ENCODE results near the gene SHROOM2.
A peak's percentile ranks its signal among the peaks of the same experiment; 100 is the strongest.

SHROOM2 gene

DNA sequence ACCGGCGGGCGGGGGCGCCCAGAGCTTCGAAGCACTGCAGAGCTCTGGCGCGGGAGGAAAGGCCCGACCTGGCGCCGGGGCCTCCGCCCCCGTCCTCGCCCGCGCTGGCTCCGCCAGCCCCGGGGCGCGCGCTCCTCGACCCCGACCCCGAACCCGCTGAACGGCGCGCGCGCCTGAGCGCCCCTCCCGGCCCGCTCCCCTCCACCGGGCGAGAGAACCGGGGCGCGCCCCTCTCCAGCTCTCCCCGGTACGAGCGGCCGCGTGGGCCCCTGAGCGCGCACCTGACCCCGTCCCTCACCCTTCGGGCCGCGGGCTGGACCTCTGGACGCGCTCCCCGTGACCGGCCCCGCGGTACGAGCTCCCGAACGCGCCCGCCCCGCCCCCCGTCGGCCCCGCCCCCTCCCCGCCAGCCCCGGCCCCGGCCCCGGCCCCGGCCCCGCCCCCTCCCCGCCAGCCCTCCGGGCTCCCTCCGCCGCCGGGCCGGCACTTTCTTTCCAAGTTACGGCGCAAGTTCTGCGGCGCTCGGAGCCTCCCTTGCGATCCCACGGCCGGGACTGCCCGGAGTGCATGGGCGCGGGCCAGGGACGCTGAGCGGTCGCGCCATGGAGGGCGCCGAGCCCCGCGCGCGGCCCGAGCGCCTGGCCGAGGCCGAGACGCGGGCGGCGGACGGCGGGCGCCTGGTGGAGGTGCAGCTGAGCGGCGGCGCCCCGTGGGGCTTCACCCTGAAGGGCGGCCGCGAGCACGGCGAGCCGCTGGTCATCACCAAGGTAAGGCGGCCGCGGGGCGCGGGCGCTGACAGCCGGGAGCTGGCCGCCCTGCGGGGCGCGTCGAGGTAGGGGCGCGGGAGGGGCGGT lies at the start of gene SHROOM2:
Gene SHROOM2, plus strand, starts transcription at position 486 of the 854 bp plus-strand sequence. Its CDS starts 117 bp downstream, at position 603.
- Histone ChIP-seq H3K4me3 (ENCODE audit: low read length) (peak within 1 kb of the TSS; percentile 46), H3K27ac (ENCODE audit: low read depth, low read length) (no peak within 1 kb of the TSS), H3K27me3 (ENCODE audit: control insufficient read depth, insufficient read depth, low read length) (no peaks in the 10 kb centered on the region), H3K9ac (ENCODE audit: low read length) (no peak within 1 kb of the TSS), H3K4me1 (ENCODE audit: control insufficient read depth, insufficient read depth, low read length) (no peaks in the 10 kb centered on the region), H3K36me3 (ENCODE audit: control insufficient read depth, insufficient read depth, low read length) (no peaks in the 10 kb centered on the region)

GRCh38 chrX:9737363-9737762 lies 48.9 kb upstream of the SHROOM2 start:
- no peak overlapping the region for H3K9ac ChIP-seq (ENCODE audit: low read length)
- H3K4me1 ChIP-seq (ENCODE audit: control insufficient read depth, insufficient read depth, low read length) = no peaks in the 10 kb centered on the region
- no peaks in the 10 kb centered on the region for H3K27me3 ChIP-seq (ENCODE audit: control insufficient read depth, insufficient read depth, low read length)
- no peak overlapping the region for H3K27ac ChIP-seq (ENCODE audit: low read depth, low read length)
- H3K36me3 ChIP-seq (ENCODE audit: control insufficient read depth, insufficient read depth, low read length) = no peaks in the 10 kb centered on the region
- no peak overlapping the region for H3K4me3 ChIP-seq (ENCODE audit: low read length)

DNA sequence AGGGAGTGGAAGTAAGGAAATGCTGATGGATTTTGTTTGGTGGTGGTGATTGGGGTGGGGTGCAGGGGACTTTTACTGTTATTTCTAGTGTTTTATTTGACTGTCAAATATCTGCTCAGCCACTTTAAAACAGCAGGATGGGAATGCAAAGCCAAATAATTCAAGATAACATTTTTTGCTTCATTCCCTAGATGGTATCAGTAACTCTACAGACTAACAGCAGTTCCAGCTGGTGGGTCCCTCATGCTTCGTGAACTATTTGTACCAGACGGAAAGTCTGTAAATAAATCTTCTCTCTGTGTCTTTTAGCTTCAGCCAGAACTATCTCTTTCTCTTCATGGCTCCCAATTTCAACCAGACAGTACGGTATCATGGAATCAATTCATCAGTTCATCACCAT lies 48.1 kb upstream of the SHROOM2 start:
- no peaks in the 10 kb centered on the region for H3K36me3 ChIP-seq (ENCODE audit: control insufficient read depth, insufficient read depth, low read length)
- no peak overlapping the region for H3K4me3 ChIP-seq (ENCODE audit: low read length)
- H3K27me3 ChIP-seq (ENCODE audit: control insufficient read depth, insufficient read depth, low read length) = no peaks in the 10 kb centered on the region
- H3K4me1 ChIP-seq (ENCODE audit: control insufficient read depth, insufficient read depth, low read length) = no peaks in the 10 kb centered on the region
- no peak overlapping the region for H3K9ac ChIP-seq (ENCODE audit: low read length)
- H3K27ac ChIP-seq (ENCODE audit: low read depth, low read length) = no peak overlapping the region

DNA sequence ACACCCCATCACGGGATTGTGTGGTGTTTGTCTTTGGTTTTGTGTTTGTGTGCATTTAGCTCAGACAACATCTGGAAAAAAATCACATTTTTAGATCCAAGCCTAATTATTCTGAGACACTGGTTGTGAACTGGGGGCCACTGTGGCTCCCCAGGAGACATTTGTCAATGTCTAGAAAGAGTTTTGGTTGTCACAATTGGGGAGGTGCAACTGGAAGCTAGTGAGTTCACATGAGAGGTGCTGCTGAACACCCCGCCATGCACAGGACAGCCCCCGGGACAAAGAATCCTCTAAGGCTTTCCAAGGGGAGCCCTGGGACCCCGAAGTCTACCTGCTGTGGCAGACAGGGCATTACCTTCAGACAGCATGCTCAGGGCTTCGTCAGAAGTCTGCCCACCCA lies 47.1 kb upstream of the SHROOM2 start:
- Histone ChIP-seq H3K4me3 (ENCODE audit: low read length) (no peak overlapping the region), H3K4me1 (ENCODE audit: control insufficient read depth, insufficient read depth, low read length) (no peaks in the 10 kb centered on the region), H3K9ac (ENCODE audit: low read length) (no peak overlapping the region), H3K27me3 (ENCODE audit: control insufficient read depth, insufficient read depth, low read length) (no peaks in the 10 kb centered on the region), H3K27ac (ENCODE audit: low read depth, low read length) (no peak overlapping the region), H3K36me3 (ENCODE audit: control insufficient read depth, insufficient read depth, low read length) (no peaks in the 10 kb centered on the region)

- Histone ChIP-seq H3K27ac (ENCODE audit: low read depth, low read length) (no peak overlapping the region), H3K27me3 (ENCODE audit: control insufficient read depth, insufficient read depth, low read length) (no peaks in the 10 kb centered on the region), H3K4me3 (ENCODE audit: low read length) (no peak overlapping the region), H3K36me3 (ENCODE audit: control insufficient read depth, insufficient read depth, low read length) (no peaks in the 10 kb centered on the region), H3K4me1 (ENCODE audit: control insufficient read depth, insufficient read depth, low read length) (no peaks in the 10 kb centered on the region), H3K9ac (ENCODE audit: low read length) (no peak overlapping the region)
Measured at GRCh38 chrX:9745417-9746115, 40.7 kb upstream of the SHROOM2 start.

- H3K27ac ChIP-seq (ENCODE audit: low read depth, low read length) = no peak overlapping the region
- H3K4me1 ChIP-seq (ENCODE audit: control insufficient read depth, insufficient read depth, low read length) = no peaks in the 10 kb centered on the region
- no peaks in the 10 kb centered on the region for H3K36me3 ChIP-seq (ENCODE audit: control insufficient read depth, insufficient read depth, low read length)
- no peak overlapping the region for H3K4me3 ChIP-seq (ENCODE audit: low read length)
- no peak overlapping the region for H3K9ac ChIP-seq (ENCODE audit: low read length)
- no peaks in the 10 kb centered on the region for H3K27me3 ChIP-seq (ENCODE audit: control insufficient read depth, insufficient read depth, low read length)
Measured at GRCh38 chrX:9746148-9746888, 39.9 kb upstream of the SHROOM2 start.

- H3K9ac ChIP-seq (ENCODE audit: low read length) = no peak overlapping the region
- H3K36me3 ChIP-seq (ENCODE audit: control insufficient read depth, insufficient read depth, low read length) = no peaks in the 10 kb centered on the region
- no peak overlapping the region for H3K27ac ChIP-seq (ENCODE audit: low read depth, low read length)
- no peaks in the 10 kb centered on the region for H3K4me1 ChIP-seq (ENCODE audit: control insufficient read depth, insufficient read depth, low read length)
- H3K4me3 ChIP-seq (ENCODE audit: low read length) = no peak overlapping the region
- no peaks in the 10 kb centered on the region for H3K27me3 ChIP-seq (ENCODE audit: control insufficient read depth, insufficient read depth, low read length)
Measured at GRCh38 chrX:9747644-9748043, 38.6 kb upstream of the SHROOM2 start.

GRCh38 chrX:9749146-9749692 lies 37.0 kb upstream of the SHROOM2 start:
- H3K36me3 ChIP-seq (ENCODE audit: control insufficient read depth, insufficient read depth, low read length) = no peaks in the 10 kb centered on the region
- H3K27ac ChIP-seq (ENCODE audit: low read depth, low read length) = no peak overlapping the region
- no peak overlapping the region for H3K4me3 ChIP-seq (ENCODE audit: low read length)
- no peaks in the 10 kb centered on the region for H3K27me3 ChIP-seq (ENCODE audit: control insufficient read depth, insufficient read depth, low read length)
- no peak overlapping the region for H3K9ac ChIP-seq (ENCODE audit: low read length)
- H3K4me1 ChIP-seq (ENCODE audit: control insufficient read depth, insufficient read depth, low read length) = no peaks in the 10 kb centered on the region

DNA sequence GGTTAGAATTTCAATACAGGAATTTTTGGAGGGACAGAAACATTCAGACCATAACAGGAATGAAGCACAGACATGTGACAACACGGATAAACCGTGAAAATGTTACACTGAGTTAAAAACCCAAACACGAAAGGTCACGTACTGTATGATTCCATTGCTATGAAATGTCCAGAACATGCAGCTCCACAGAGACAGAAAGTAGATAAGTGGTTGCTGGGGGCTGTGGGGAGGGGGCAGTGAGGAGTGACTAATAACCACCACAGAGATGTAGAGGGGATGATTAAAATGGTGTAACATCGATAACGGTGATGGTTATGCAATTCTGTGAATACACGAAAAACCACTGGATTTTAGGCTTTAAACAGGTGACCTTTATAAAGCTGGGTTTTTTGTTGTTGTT lies 28.9 kb upstream of the SHROOM2 start:
- Histone ChIP-seq H3K9ac (ENCODE audit: low read length) (no peak overlapping the region), H3K36me3 (ENCODE audit: control insufficient read depth, insufficient read depth, low read length) (no peaks in the 10 kb centered on the region), H3K27ac (ENCODE audit: low read depth, low read length) (no peak overlapping the region), H3K4me3 (ENCODE audit: low read length) (no peak overlapping the region), H3K4me1 (ENCODE audit: control insufficient read depth, insufficient read depth, low read length) (no peaks in the 10 kb centered on the region), H3K27me3 (ENCODE audit: control insufficient read depth, insufficient read depth, low read length) (no peaks in the 10 kb centered on the region)

- H3K4me1 ChIP-seq (ENCODE audit: control insufficient read depth, insufficient read depth, low read length) = no peaks in the 10 kb centered on the region
- H3K4me3 ChIP-seq (ENCODE audit: low read length) = no peak overlapping the region
- H3K27ac ChIP-seq (ENCODE audit: low read depth, low read length) = no peak overlapping the region
- no peaks in the 10 kb centered on the region for H3K27me3 ChIP-seq (ENCODE audit: control insufficient read depth, insufficient read depth, low read length)
- no peak overlapping the region for H3K9ac ChIP-seq (ENCODE audit: low read length)
- H3K36me3 ChIP-seq (ENCODE audit: control insufficient read depth, insufficient read depth, low read length) = no peaks in the 10 kb centered on the region
Measured at GRCh38 chrX:9758021-9758638, 28.1 kb upstream of the SHROOM2 start.

GRCh38 chrX:9759337-9759736 lies 26.9 kb upstream of the SHROOM2 start:
- H3K36me3 ChIP-seq (ENCODE audit: control insufficient read depth, insufficient read depth, low read length) = no peaks in the 10 kb centered on the region
- no peaks in the 10 kb centered on the region for H3K27me3 ChIP-seq (ENCODE audit: control insufficient read depth, insufficient read depth, low read length)

More at GRCh38 chrX:9759337-9759736, 26.9 kb upstream of the SHROOM2 start:
- no peak overlapping the region for H3K4me3 ChIP-seq (ENCODE audit: low read length)
- H3K9ac ChIP-seq (ENCODE audit: low read length) = no peak overlapping the region
- H3K4me1 ChIP-seq (ENCODE audit: control insufficient read depth, insufficient read depth, low read length) = no peaks in the 10 kb centered on the region
- no peak overlapping the region for H3K27ac ChIP-seq (ENCODE audit: low read depth, low read length)
